Mammary epithelial cell (primary cell): Measurements from ENCODE around the gene EWSR1.

Source experiments
- EZH2 ChIP-seq: IDR thresholded peaks from 2 replicates; pipeline ENCODE4 v1.6.1; 2012; ENCODE audit warnings: low read length, inconsistent platforms, borderline replicate concordance
- TF ChIP-seq, protein P1 (sequence below), 2 donors: IDR thresholded peaks in 1 of 2; conservative IDR thresholded peaks in 1 of 2; 2 replicates each; pipeline ENCODE4 v1.5.1; 2011 to 2012; ENCODE audit warnings: inconsistent platforms in 2 of 2, low read length in 2 of 2, mild to moderate bottlenecking in 2 of 2, control low read depth in 1 of 2, low read depth in 1 of 2; ENCODE audit not compliant: insufficient read depth in 1 of 2; ENCODE audit errors: extremely low read depth in 1 of 2

DNA sequence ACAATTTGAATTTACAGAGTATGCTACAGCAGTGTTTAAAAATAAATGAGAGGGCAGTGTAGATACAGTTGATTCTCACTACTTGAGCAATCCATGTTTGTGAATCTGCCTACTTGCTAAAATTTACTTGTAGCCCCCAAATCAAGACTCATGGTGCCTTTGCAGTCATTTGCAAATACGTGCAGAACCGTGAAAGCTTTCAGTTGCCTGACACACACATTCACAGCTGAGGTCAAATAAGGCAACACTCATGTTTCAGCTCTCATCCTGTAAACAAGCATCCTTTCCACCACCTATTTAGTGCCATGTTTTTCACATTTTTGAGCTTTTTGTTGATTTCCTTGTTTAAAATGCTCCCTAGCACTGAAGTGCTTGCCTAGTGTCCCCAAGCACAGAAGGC is 80.0 kb downstream of the EWSR1 start:
- TF ChIP-seq, protein P1, sequence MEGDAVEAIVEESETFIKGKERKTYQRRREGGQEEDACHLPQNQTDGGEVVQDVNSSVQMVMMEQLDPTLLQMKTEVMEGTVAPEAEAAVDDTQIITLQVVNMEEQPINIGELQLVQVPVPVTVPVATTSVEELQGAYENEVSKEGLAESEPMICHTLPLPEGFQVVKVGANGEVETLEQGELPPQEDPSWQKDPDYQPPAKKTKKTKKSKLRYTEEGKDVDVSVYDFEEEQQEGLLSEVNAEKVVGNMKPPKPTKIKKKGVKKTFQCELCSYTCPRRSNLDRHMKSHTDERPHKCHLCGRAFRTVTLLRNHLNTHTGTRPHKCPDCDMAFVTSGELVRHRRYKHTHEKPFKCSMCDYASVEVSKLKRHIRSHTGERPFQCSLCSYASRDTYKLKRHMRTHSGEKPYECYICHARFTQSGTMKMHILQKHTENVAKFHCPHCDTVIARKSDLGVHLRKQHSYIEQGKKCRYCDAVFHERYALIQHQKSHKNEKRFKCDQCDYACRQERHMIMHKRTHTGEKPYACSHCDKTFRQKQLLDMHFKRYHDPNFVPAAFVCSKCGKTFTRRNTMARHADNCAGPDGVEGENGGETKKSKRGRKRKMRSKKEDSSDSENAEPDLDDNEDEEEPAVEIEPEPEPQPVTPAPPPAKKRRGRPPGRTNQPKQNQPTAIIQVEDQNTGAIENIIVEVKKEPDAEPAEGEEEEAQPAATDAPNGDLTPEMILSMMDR (conservative IDR thresholded peaks at IDR 0.05 in 1 of 2, IDR thresholded peaks at IDR 0.05 in 1 of 2; ENCODE audit: extremely low read depth in 1 of 2, insufficient read depth in 1 of 2, low read depth in 1 of 2, low read length in 2 of 2): no peak
- TF ChIP-seq EZH2: no peak
